MCF 10A (cell line): ENCODE measurements around the gene ZNF428. TPM values are rescaled to one million over a fixed set of nuclear protein-coding genes. Genes with fewer than 3 reads are reported as not detected.
"Not testable (repeated sequence)": the region's sequence is repeated elsewhere in the genome, so short reads cannot be mapped to it uniquely, and the experiment has no call there.

Source experiments
- BruUV-seq: library from RNA; stranded (reverse); fragments of 400-500 nt; replicated peaks from 2 replicates; lab custom pipeline; 2021; lab: Mats Ljungman, UMichigan
- CTCF ChIA-PET: fragments of 300-600 bp; sonication (Branson Sonifier 250); formaldehyde crosslinking; extraction: SDS; loops from one replicate; lab custom pipeline; 2021; ENCODE audit warnings: antibody characterized with exemption, inconsistent platforms; lab: Yijun Ruan, JAX
- POLR2A ChIA-PET: fragments of 300-600, 350-650 bp; sonication (Branson Sonifier 250); formaldehyde crosslinking; extraction: SDS; loops from one replicate; lab custom pipeline; 2020; ENCODE audit warnings: antibody characterized with exemption, inconsistent platforms; lab: Yijun Ruan, JAX
- DNase-seq: peaks from one replicate; pipeline ENCODE4 v3.0.0-alpha.2; 2018; ENCODE audit not compliant: unreplicated experiment
- H3K27ac Mint-ChIP-seq: one replicate; pipeline ENCODE4 v1.8.0; 2022; ENCODE audit warnings: mild to moderate bottlenecking, low read depth, mixed read lengths; ENCODE audit not compliant: unreplicated experiment
- H3K27me3 Mint-ChIP-seq: one replicate; pipeline ENCODE4 v1.8.0; 2022; ENCODE audit warnings: mixed read lengths; ENCODE audit not compliant: insufficient read depth, unreplicated experiment
- H3K36me3 Mint-ChIP-seq: one replicate; pipeline ENCODE4 v1.8.0; 2022; ENCODE audit warnings: mild to moderate bottlenecking, moderate library complexity, mixed read lengths; ENCODE audit not compliant: insufficient read depth, unreplicated experiment
- H3K4me1 Mint-ChIP-seq: one replicate; pipeline ENCODE4 v1.8.0; 2022; ENCODE audit warnings: mixed read lengths; ENCODE audit not compliant: insufficient read depth, unreplicated experiment
- H3K4me3 Mint-ChIP-seq: one replicate; pipeline ENCODE4 v1.8.0; 2022; ENCODE audit warnings: mild to moderate bottlenecking, moderate library complexity, mixed read lengths; ENCODE audit not compliant: unreplicated experiment
- H3K9me3 Mint-ChIP-seq: one replicate; pipeline ENCODE4 v1.8.0; 2022; ENCODE audit warnings: mixed read lengths; ENCODE audit not compliant: unreplicated experiment
- intact Hi-C: fragments of 100-400 bp; cut with micrococcal nuclease; formaldehyde crosslinking; loops from 2 replicates; pipeline ENCODE4 v1.14.1; 2022
- total RNA-seq: library from RNA; stranded (reverse); gene quantifications from 2 replicates; pipeline ENCODE4 v1.2.3, GENCODE V29; 2022
- TF ChIP-seq, protein P1 (sequence below): fragments of 200-600 bp; IDR thresholded peaks from one replicate; pipeline ENCODE4 v1.8.0; 2022; ENCODE audit warnings: antibody characterized with exemption, mild to moderate bottlenecking; ENCODE audit not compliant: unreplicated experiment

Gene ZNF428
- total RNA-seq, 1 experiment from 2014 or later, result 23.3 TPM

DNA sequence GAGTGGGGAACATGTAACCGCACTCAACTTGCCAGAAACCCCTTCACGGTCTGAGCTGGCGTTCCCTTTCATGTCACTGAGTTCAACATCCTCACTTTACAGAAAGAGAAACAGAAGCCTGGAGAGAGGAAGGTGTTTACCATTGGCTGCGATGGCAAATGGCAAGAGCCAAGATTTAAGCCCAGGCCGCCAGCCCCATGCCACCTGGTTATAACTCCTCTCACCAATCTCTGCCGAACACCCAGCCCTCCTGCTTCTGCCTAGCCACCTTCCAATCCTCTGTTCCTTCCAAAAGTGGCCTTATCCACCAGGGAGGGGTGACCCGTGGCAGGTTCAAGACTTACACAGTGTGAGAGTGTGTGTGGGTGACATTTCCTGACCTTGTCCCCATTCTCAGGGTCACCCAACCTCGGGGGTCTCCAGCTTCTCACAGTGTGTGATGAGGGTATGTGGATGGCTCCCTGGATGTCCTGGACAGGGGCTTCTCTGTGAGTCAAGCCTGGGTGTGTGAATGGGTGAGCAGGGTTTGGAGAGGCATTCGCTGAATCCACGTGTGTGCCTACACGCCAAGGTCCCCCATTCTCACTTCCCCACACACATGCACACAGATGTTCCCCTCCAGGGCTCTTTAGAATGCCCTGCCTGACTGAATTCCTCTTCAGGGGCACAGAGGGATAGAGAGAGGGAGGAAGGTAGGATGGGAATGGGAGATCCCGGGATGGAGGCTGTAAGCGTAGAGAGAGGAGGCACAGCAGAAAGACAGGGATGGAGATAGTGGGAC is 19.0 kb upstream of the ZNF428 start:
- CTCF ChIA-PET, result interaction anchor here (1.2 kb wide), 1 partner anchor 13 kb away, joined by 3 read pairs; no protein-coding TSS in a partner anchor

DNA sequence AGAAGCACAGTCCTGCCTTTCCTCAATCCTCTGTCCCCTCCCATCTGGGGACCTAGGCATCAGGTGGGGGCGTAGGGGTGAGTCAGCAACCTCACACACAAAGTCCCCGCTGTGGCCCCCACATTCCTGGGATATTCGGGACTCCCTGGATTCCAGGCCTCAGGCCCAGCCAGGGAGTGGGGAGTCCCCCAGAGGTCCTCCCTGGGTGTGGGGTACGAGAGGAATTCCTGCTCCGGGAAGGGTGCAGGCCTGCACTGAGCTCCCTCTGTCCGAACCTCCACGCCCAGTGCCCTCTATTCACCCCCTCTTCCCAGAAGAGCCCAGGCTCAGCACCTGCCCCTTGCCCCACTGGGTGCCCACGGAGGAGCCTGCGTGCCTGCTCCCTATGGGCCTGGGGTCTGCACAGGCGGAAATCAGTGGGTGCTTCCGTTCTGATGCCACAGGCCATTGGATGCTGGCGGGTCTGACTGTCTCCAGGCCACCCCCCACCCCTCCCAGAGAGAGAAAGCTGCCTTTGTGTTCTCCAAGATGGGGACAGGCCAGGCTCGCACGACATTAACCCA is 16.8 kb upstream of the ZNF428 start:
- no peak overlapping the region for H3K4me3 Mint-ChIP-seq
- no TSS peak for BruUV-seq
- TF ChIP-seq, protein P1, sequence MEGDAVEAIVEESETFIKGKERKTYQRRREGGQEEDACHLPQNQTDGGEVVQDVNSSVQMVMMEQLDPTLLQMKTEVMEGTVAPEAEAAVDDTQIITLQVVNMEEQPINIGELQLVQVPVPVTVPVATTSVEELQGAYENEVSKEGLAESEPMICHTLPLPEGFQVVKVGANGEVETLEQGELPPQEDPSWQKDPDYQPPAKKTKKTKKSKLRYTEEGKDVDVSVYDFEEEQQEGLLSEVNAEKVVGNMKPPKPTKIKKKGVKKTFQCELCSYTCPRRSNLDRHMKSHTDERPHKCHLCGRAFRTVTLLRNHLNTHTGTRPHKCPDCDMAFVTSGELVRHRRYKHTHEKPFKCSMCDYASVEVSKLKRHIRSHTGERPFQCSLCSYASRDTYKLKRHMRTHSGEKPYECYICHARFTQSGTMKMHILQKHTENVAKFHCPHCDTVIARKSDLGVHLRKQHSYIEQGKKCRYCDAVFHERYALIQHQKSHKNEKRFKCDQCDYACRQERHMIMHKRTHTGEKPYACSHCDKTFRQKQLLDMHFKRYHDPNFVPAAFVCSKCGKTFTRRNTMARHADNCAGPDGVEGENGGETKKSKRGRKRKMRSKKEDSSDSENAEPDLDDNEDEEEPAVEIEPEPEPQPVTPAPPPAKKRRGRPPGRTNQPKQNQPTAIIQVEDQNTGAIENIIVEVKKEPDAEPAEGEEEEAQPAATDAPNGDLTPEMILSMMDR, result no peak
- ChIA-PET CTCF (interaction anchor here (0.6 kb wide), 1 partner anchor 88 kb away, joined by 3 read pairs; no protein-coding TSS in a partner anchor), POLR2A (no interaction called here)
- H3K4me1 Mint-ChIP-seq, result peaks cover 21% of the 10 kb centered on the region
- H3K27ac Mint-ChIP-seq, result no peak overlapping the region
- intact Hi-C loops, result no loop called here
- peaks cover 29% of the 10 kb centered on the region for H3K27me3 Mint-ChIP-seq
- H3K36me3 Mint-ChIP-seq, result no peaks in the 10 kb centered on the region
- H3K9me3 Mint-ChIP-seq, result no peaks in the 10 kb centered on the region
- DNase-seq, result no peak

More for the DNA sequence above, 19.0 kb upstream of the ZNF428 start:
- intact Hi-C loops, result no loop called here
- TF ChIP-seq, protein P1, result no peak
- no peaks in the 10 kb centered on the region for H3K36me3 Mint-ChIP-seq
- POLR2A ChIA-PET, result interaction anchor here (1.4 kb wide), 1 partner anchor 24 kb away, joined by 3 read pairs; no protein-coding TSS in a partner anchor
- H3K27me3 Mint-ChIP-seq, result peaks cover 36% of the 10 kb centered on the region
- peak overlapping the region; percentile 52 for H3K27ac Mint-ChIP-seq
- peak overlapping the region; percentile 84 for H3K4me3 Mint-ChIP-seq
- BruUV-seq, result no TSS peak
- no peak for DNase-seq
- H3K4me1 Mint-ChIP-seq, result peaks cover 21% of the 10 kb centered on the region
- H3K9me3 Mint-ChIP-seq, result no peaks in the 10 kb centered on the region

DNA sequence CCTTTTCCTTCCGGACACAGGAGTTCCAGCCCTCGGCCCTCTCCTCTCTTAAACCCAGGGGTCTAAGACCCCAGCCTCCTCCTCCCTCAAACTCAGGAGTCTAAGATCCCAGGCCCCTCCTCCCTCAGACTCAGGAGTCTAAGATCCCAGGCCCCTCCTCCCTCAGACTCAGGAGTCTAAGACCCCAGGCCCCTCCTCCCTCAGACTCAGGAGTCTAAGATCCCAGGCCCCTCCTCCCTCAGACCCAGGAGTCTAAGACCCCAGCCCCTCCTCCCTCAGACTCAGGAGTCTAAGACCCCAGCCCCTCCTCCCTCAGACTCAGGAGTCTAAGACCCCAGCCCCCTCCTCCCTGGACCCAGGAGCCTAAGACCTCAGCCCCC is 16.1 kb upstream of the ZNF428 start:
- H3K9me3 Mint-ChIP-seq, BruUV-seq, H3K36me3 Mint-ChIP-seq, H3K4me3 Mint-ChIP-seq, DNase-seq, H3K27ac Mint-ChIP-seq, POLR2A ChIA-PET, intact Hi-C loops: not testable (repeated sequence)
- peaks cover 19% of the 10 kb centered on the region for H3K4me1 Mint-ChIP-seq
- CTCF ChIA-PET, result interaction anchor here (0.6 kb wide), 1 partner anchor 89 kb away, joined by 3 read pairs; no protein-coding TSS in a partner anchor
- peaks cover 23% of the 10 kb centered on the region for H3K27me3 Mint-ChIP-seq

DNA sequence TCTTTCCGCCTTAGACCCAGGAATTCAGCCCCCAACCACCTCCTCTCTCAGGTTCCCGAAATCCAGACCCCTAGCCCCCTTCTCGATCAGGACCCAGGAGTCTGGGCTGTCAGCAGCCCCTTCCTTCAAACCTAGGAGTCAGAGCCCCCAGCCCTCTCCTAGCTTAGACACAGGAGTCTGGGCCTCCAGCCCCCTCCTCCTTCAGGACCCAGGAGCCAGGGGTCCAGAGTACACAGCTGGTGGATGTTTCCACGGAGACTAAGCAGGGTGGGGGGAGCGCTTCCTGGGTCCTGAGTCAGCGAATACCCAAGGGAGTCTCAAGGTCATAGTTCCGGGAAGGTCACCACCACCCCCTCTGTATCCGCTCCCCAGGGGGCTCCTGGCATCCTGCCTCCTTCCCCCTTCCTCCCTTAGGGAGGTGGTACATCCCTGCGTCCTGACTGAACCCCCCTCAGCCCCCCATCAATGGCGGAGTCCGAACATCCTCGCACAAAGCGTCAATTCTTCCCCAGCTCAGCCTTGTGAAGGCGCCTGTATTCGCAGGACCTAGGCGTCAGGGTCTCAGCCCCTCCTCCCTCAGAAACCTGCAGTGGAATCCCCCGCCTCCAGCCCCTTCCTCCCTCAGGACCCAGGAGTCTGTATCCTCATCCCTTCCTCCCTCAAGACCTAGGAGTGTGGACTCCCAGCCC is 15.6 kb upstream of the ZNF428 start:
- H3K9me3 Mint-ChIP-seq, result no peaks in the 10 kb centered on the region
- peaks cover 23% of the 10 kb centered on the region for H3K27me3 Mint-ChIP-seq
- no peak for DNase-seq
- no peak overlapping the region for H3K4me3 Mint-ChIP-seq
- no TSS peak for BruUV-seq
- ChIA-PET POLR2A (no interaction called here), CTCF (interaction anchor here (0.6 to 1.0 kb wide), 2 partner anchors 27 to 585 kb away, joined by 3 read pairs; no protein-coding TSS in a partner anchor)
- H3K27ac Mint-ChIP-seq, result no peak overlapping the region
- TF ChIP-seq, protein P1, result no peak
- H3K4me1 Mint-ChIP-seq, result peaks cover 14% of the 10 kb centered on the region
- no peaks in the 10 kb centered on the region for H3K36me3 Mint-ChIP-seq
- intact Hi-C loops, result no loop called here
